ENCODE data around the gene SORCS1.

DNA sequence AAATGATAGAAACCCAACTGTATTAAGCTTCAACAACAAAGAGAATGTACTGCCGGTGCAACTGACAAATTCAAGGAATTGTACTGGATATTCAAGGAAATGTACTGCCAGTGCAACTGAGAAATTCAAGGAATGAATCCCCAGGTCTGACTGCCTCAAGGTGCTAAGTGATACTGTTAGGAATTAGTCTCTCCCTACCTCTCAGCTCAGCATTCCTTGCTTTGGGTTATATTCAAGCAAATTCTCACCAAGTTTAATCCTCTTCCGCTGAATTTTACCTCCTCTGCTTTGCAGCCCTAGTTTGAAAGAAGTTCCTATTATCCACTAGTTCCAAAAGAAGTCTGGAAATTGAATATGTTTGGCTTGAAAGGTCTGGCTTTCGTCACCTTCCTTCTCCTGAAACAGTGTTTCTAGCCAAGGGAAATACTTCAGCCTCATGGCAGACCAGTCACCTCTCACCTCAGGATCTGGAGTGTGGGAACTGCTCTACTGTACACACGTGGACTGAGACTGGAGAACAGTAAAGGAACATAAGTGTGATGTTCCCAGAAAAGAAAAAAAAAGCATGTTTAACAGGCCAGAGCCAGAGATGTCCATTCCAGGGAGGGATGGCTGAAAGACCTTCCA, 60.4 kb downstream of the SORCS1 start:
- TF ChIP-seq, protein P1, sequence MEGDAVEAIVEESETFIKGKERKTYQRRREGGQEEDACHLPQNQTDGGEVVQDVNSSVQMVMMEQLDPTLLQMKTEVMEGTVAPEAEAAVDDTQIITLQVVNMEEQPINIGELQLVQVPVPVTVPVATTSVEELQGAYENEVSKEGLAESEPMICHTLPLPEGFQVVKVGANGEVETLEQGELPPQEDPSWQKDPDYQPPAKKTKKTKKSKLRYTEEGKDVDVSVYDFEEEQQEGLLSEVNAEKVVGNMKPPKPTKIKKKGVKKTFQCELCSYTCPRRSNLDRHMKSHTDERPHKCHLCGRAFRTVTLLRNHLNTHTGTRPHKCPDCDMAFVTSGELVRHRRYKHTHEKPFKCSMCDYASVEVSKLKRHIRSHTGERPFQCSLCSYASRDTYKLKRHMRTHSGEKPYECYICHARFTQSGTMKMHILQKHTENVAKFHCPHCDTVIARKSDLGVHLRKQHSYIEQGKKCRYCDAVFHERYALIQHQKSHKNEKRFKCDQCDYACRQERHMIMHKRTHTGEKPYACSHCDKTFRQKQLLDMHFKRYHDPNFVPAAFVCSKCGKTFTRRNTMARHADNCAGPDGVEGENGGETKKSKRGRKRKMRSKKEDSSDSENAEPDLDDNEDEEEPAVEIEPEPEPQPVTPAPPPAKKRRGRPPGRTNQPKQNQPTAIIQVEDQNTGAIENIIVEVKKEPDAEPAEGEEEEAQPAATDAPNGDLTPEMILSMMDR (IDR thresholded peaks at IDR 0.05), result no peak
- no peak for TF ChIP-seq POLR2A (IDR thresholded peaks at IDR 0.05)
